Astrocyte (in vitro differentiated cells and primary cell): ENCODE measurements around the gene CBX8. TPM values are rescaled to one million over a fixed set of nuclear protein-coding genes. Genes with fewer than 3 reads are reported as not detected.

Experiments used
- DNase-seq: peaks from one replicate; pipeline ENCODE4 v3.0.0-alpha.2; 2010; ENCODE audit warnings: low read depth
- FAIRE-seq: peaks from 2 replicates; lab custom pipeline; 2011; peaks lifted over from hg19 to GRCh38; lab: Jason Lieb, UNC
- H2AFZ ChIP-seq: 2 replicates; pipeline ENCODE4 v1.6.0; 2012; ENCODE audit warnings: low read depth, low read length, inconsistent platforms
- H3K27ac ChIP-seq: 2 replicates; pipeline ENCODE4 v1.5.1; 2011; ENCODE audit warnings: low read depth, low read length, inconsistent platforms
- H3K27me3 ChIP-seq: 2 replicates; pipeline ENCODE4 v1.6.0; 2011; ENCODE audit warnings: low read length, inconsistent platforms; ENCODE audit not compliant: insufficient read depth
- H3K36me3 ChIP-seq: 2 replicates; pipeline ENCODE4 v1.5.1; 2011; ENCODE audit warnings: low read length, inconsistent platforms; ENCODE audit not compliant: insufficient read depth
- H3K4me1 ChIP-seq: 2 replicates; pipeline ENCODE4 v1.5.1; 2011; ENCODE audit warnings: low read length, inconsistent platforms; ENCODE audit not compliant: insufficient read depth
- H3K4me2 ChIP-seq: 2 replicates; pipeline ENCODE4 v1.6.0; 2012; ENCODE audit warnings: low read length, inconsistent platforms
- H3K4me3 ChIP-seq: 2 replicates; pipeline ENCODE4 v1.5.1; 2011; ENCODE audit warnings: low read depth, mild to moderate bottlenecking, low read length, inconsistent platforms; ENCODE audit not compliant: insufficient read depth
- H3K79me2 ChIP-seq: 2 replicates; pipeline ENCODE4 v1.6.0; 2012; ENCODE audit warnings: mild to moderate bottlenecking, low read length, inconsistent platforms; ENCODE audit not compliant: insufficient read depth
- H3K9ac ChIP-seq: 2 replicates; pipeline ENCODE4 v1.6.0; 2012; ENCODE audit warnings: mild to moderate bottlenecking, low read length, inconsistent platforms
- H3K9me3 ChIP-seq: 2 replicates; pipeline ENCODE4 v1.5.1; 2012; ENCODE audit warnings: low read depth, mild to moderate bottlenecking, low read length, inconsistent platforms; ENCODE audit not compliant: insufficient read depth
- H4K20me1 ChIP-seq: 2 replicates; pipeline ENCODE4 v1.6.0; 2012; ENCODE audit warnings: low read length, inconsistent platforms; ENCODE audit not compliant: insufficient read depth
- H3K27ac Mint-ChIP-seq: one replicate; pipeline ENCODE4 v1.8.0; 2021; ENCODE audit warnings: mild to moderate bottlenecking, mixed read lengths; ENCODE audit not compliant: unreplicated experiment
- H3K27me3 Mint-ChIP-seq: one replicate; pipeline ENCODE4 v1.8.0; 2021; ENCODE audit warnings: low read depth, mixed read lengths; ENCODE audit not compliant: unreplicated experiment
- H3K36me3 Mint-ChIP-seq: one replicate; pipeline ENCODE4 v1.8.0; 2021; ENCODE audit warnings: low read depth, mixed read lengths; ENCODE audit not compliant: unreplicated experiment
- H3K4me1 Mint-ChIP-seq: one replicate; pipeline ENCODE4 v1.8.0; 2021; ENCODE audit warnings: low read depth, mixed read lengths; ENCODE audit not compliant: unreplicated experiment
- H3K4me3 Mint-ChIP-seq: one replicate; pipeline ENCODE4 v1.8.0; 2021; ENCODE audit warnings: mild to moderate bottlenecking, moderate library complexity, mixed read lengths; ENCODE audit not compliant: unreplicated experiment
- H3K9me3 Mint-ChIP-seq: one replicate; pipeline ENCODE4 v1.8.0; 2021; ENCODE audit warnings: mild to moderate bottlenecking, mixed read lengths; ENCODE audit not compliant: unreplicated experiment
- EZH2 ChIP-seq: IDR thresholded peaks from 2 replicates; pipeline ENCODE4 v1.6.1; 2012; ENCODE audit warnings: mild to moderate bottlenecking, low read length, inconsistent platforms; ENCODE audit not compliant: insufficient read depth
- total RNA-seq: library from RNA; stranded (reverse); gene quantifications from 2 replicates; pipeline ENCODE4 v1.2.1, GENCODE V29; 2021
- TF ChIP-seq, protein P1 (sequence below): IDR thresholded peaks from 2 replicates; pipeline ENCODE4 v1.5.1; 2011; ENCODE audit warnings: low read depth, mild to moderate bottlenecking, inconsistent platforms, low read length, moderate library complexity; ENCODE audit not compliant: insufficient read depth

CBX8 gene
- total RNA-seq, 1 donor from 2014 or later = 3.4 TPM

DNA sequence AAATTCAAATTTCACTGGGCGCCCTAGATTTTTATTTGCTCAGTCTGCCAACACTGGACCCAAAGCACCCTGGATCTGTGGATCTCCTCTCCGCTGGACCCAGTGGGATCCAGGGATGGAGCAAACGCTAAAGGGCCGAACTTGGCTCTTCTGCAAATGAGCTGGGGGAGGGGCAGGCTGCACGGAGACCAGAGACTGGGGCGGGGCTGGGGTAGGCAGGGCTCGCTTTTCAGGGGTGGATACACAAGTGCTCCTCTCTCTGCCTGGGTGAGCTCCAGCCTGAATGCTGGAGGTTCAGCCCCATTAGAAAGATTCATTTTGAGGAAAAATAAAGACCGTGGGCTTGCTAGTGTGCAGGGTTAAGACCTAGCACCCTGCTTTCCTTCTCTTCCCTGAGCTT is 33.4 kb upstream of the CBX8 start:
- Histone ChIP-seq H3K4me3 (no peak overlapping the region), H3K4me2 (no peak overlapping the region), H4K20me1 (peaks cover 22% of the 10 kb centered on the region), H3K4me1 (peaks cover 17% of the 10 kb centered on the region), H2AFZ (no peak overlapping the region), H3K79me2 (peaks cover 4% of the 10 kb centered on the region), H3K36me3 (no peaks in the 10 kb centered on the region), H3K9me3 (no peaks in the 10 kb centered on the region), H3K9ac (no peak overlapping the region), H3K27me3 (no peaks in the 10 kb centered on the region), H3K27ac (no peak overlapping the region)
- peaks cover 6% of the 10 kb centered on the region for H3K9me3 Mint-ChIP-seq
- peaks cover 12% of the 10 kb centered on the region for H3K4me1 Mint-ChIP-seq
- peaks cover 35% of the 10 kb centered on the region for H3K27me3 Mint-ChIP-seq
- no peak for FAIRE-seq
- no peak for DNase-seq
- peaks cover 5% of the 10 kb centered on the region for H3K36me3 Mint-ChIP-seq
- no peak overlapping the region for H3K4me3 Mint-ChIP-seq
- TF ChIP-seq EZH2 = no peak
- TF ChIP-seq, protein P1, sequence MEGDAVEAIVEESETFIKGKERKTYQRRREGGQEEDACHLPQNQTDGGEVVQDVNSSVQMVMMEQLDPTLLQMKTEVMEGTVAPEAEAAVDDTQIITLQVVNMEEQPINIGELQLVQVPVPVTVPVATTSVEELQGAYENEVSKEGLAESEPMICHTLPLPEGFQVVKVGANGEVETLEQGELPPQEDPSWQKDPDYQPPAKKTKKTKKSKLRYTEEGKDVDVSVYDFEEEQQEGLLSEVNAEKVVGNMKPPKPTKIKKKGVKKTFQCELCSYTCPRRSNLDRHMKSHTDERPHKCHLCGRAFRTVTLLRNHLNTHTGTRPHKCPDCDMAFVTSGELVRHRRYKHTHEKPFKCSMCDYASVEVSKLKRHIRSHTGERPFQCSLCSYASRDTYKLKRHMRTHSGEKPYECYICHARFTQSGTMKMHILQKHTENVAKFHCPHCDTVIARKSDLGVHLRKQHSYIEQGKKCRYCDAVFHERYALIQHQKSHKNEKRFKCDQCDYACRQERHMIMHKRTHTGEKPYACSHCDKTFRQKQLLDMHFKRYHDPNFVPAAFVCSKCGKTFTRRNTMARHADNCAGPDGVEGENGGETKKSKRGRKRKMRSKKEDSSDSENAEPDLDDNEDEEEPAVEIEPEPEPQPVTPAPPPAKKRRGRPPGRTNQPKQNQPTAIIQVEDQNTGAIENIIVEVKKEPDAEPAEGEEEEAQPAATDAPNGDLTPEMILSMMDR = no peak
- H3K27ac Mint-ChIP-seq = no peak overlapping the region

DNA sequence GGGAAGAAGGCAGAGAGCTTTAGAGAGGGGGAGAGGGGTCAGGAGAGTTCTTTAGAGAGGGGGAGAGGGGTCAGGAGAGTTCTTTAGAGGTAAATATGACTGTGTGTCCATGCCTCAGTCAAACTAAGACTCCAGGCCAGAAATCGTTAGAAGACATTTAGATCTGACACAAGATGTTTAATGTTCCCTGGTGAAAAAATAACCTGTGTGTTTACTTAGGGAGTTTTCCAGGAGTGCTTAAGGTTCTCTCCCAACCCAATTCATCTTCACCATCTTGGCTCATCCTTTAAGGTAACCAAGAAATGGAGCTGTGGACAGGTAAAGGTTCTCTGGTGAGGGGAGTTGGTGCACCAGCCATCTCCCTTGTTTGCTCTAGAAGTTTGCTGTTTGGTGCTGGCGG is 32.6 kb upstream of the CBX8 start:
- Histone ChIP-seq H3K27me3 (no peaks in the 10 kb centered on the region), H3K4me1 (peaks cover 17% of the 10 kb centered on the region), H3K36me3 (no peaks in the 10 kb centered on the region), H3K9me3 (no peaks in the 10 kb centered on the region), H4K20me1 (peaks cover 14% of the 10 kb centered on the region), H3K9ac (no peak overlapping the region), H2AFZ (no peak overlapping the region), H3K27ac (no peak overlapping the region), H3K4me3 (no peak overlapping the region), H3K79me2 (no peaks in the 10 kb centered on the region), H3K4me2 (no peak overlapping the region)
- no peak overlapping the region for H3K4me3 Mint-ChIP-seq
- FAIRE-seq (no peak), DNase-seq (no peak)
- no peak overlapping the region for H3K27ac Mint-ChIP-seq
- H3K27me3 Mint-ChIP-seq = peaks cover 34% of the 10 kb centered on the region
- H3K9me3 Mint-ChIP-seq = peaks cover 6% of the 10 kb centered on the region
- no peaks in the 10 kb centered on the region for H3K36me3 Mint-ChIP-seq
- no peak for TF ChIP-seq EZH2
- TF ChIP-seq, protein P1 = no peak
- peaks cover 11% of the 10 kb centered on the region for H3K4me1 Mint-ChIP-seq

DNA sequence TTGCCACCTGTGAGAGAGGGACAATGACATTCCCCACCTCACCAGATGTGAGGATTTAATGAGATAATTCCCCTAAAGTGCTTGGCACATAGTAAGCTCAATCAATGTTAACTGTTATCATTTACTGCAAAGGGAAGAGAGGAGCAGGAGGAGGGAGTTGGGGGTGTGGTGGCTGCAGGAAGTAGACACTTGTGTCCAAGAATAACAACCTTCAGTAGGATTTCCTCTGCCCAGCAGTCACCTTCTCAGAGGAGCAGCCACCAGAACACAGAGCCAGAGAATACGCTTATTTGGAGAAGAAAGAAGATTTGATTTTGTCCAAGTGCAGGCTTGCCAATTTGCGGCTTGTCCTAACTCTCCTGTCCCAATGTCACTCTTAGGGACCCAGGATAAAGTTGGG is 32.1 kb upstream of the CBX8 start:
- H3K36me3 ChIP-seq = no peaks in the 10 kb centered on the region
- Mint-ChIP-seq H3K4me3 (no peak overlapping the region), H3K36me3 (no peaks in the 10 kb centered on the region), H3K9me3 (peaks cover 7% of the 10 kb centered on the region), H3K4me1 (peaks cover 11% of the 10 kb centered on the region), H3K27me3 (peaks cover 38% of the 10 kb centered on the region), H3K27ac (no peak overlapping the region)
- no peak overlapping the region for H3K4me3 ChIP-seq
- no peak overlapping the region for H3K27ac ChIP-seq
- H3K4me2 ChIP-seq = no peak overlapping the region
- peaks cover 17% of the 10 kb centered on the region for H3K4me1 ChIP-seq
- FAIRE-seq = no peak
- H4K20me1 ChIP-seq = peaks cover 12% of the 10 kb centered on the region
- H3K9ac ChIP-seq = no peak overlapping the region
- DNase-seq = no peak
- H3K27me3 ChIP-seq = no peaks in the 10 kb centered on the region
- TF ChIP-seq, protein P1 = no peak
- no peak for TF ChIP-seq EZH2
- no peaks in the 10 kb centered on the region for H3K79me2 ChIP-seq
- H2AFZ ChIP-seq = no peak overlapping the region
- no peaks in the 10 kb centered on the region for H3K9me3 ChIP-seq
